Transverse colon (tissue), 4 donors: Measurements from ENCODE around the gene E4F1. TPM values are rescaled to one million over a fixed set of nuclear protein-coding genes. Genes with fewer than 3 reads are reported as not detected.
A peak's percentile ranks its signal among the peaks of the same experiment; 100 is the strongest.

ENCODE experiments used
- DNase-seq: peaks from one replicate; pipeline ENCODE4 v3.0.0-alpha.2; 2019
- H3K27ac ChIP-seq, 4 donors: fragments of 200-600 bp; sonication (generic); 2 replicates each; pipeline ENCODE4 v1.5.1; 2016 to 2018; ENCODE audit warnings: inconsistent platforms in 4 of 4
- H3K27me3 ChIP-seq: fragments of 200-600 bp; sonication (generic); 2 replicates; pipeline ENCODE4 v1.5.1; 2017; ENCODE audit warnings: inconsistent platforms
- H3K36me3 ChIP-seq, 4 donors: fragments of 200-600 bp; sonication (generic); 2 replicates each; pipeline ENCODE4 v1.5.1; 2017 to 2019; ENCODE audit warnings: inconsistent platforms in 4 of 4
- H3K4me1 ChIP-seq, 4 donors: fragments of 200-600 bp; sonication (generic); 2 replicates each; pipeline ENCODE4 v1.5.1; 2017 to 2020; ENCODE audit warnings: inconsistent platforms in 4 of 4
- H3K4me3 ChIP-seq, 4 donors: fragments of 200-600 bp; sonication (generic); 1 replicate in 1 of 4; 2 replicates in 3 of 4; pipeline versions ENCODE4 v1.5.1 to v1.6.1; 2017 to 2019; ENCODE audit warnings: inconsistent platforms in 4 of 4
- H3K9me3 ChIP-seq, 2 donors: fragments of 200-600 bp; sonication (generic); 2 replicates each; pipeline ENCODE4 v1.5.1; 2017 to 2019; ENCODE audit warnings: inconsistent platforms in 2 of 2
- EP300 ChIP-seq: sonication (generic); formaldehyde crosslinking; IDR thresholded peaks from one replicate; pipeline ENCODE4 v1.6.1; 2017; ENCODE audit warnings: antibody characterized with exemption, low read depth
- POLR2A ChIP-seq: fragments of 450-650 bp; IDR thresholded peaks from one replicate; pipeline ENCODE4 v1.6.1; 2016; ENCODE audit warnings: antibody characterized with exemption, mild to moderate bottlenecking, moderate library complexity
- POLR2AphosphoS5 ChIP-seq, 3 donors: sonication (generic); formaldehyde crosslinking; IDR thresholded peaks; one replicate each; pipeline ENCODE4 v1.6.1; 2016; ENCODE audit warnings: antibody characterized with exemption in 3 of 3
- WGBS, 2 donors: methylation state at CpG; one replicate each; pipeline ENCODE4 v1.1.5; 2018; ENCODE audit warnings: low coverage in 1 of 2; 5-methylcytosine and 5-hydroxymethylcytosine counted together
- in situ Hi-C, 4 donors: fragments of 200-750 bp; cut with MboI; loops; one replicate each; pipeline versions ENCODE4 v1.15.0 to v1.15.1; 2017; ENCODE audit warnings: low sequenced_read_pairs in 3 of 4, low pct_ligation_motif_present in 1 of 4, low pct_unique_long_range_greater_than_20kb in 1 of 4
- intact Hi-C: fragments of 100-400 bp; cut with DNase I; formaldehyde crosslinking; loops from one replicate; pipeline ENCODE4 v1.15.1; 2023; ENCODE audit warnings: low total_unique reads
- total RNA-seq, 4 donors: library from RNA; depleted of rRNA; stranded (reverse); fragments of >200 nt; gene quantifications; one replicate each; pipeline ENCODE4 v1.1.0, GENCODE V29; 2016
- TF ChIP-seq, protein P1 (sequence below), 5 experiments: fragments of 200-600 bp in 3 of 5; fragments of 450-650 bp in 2 of 5; sonication (generic) in 3 of 5; IDR thresholded peaks; 1 replicate in 2 of 5; 2 replicates in 3 of 5; pipeline ENCODE4 v1.5.1; 2016 to 2017; ENCODE audit warnings: antibody characterized with exemption in 5 of 5, inconsistent platforms in 3 of 5, mild to moderate bottlenecking in 2 of 5, moderate library complexity in 1 of 5

Gene E4F1
- total RNA-seq, 4 donors from 2014 or later = 36.5 to 124 (median 53.6) TPM

DNA sequence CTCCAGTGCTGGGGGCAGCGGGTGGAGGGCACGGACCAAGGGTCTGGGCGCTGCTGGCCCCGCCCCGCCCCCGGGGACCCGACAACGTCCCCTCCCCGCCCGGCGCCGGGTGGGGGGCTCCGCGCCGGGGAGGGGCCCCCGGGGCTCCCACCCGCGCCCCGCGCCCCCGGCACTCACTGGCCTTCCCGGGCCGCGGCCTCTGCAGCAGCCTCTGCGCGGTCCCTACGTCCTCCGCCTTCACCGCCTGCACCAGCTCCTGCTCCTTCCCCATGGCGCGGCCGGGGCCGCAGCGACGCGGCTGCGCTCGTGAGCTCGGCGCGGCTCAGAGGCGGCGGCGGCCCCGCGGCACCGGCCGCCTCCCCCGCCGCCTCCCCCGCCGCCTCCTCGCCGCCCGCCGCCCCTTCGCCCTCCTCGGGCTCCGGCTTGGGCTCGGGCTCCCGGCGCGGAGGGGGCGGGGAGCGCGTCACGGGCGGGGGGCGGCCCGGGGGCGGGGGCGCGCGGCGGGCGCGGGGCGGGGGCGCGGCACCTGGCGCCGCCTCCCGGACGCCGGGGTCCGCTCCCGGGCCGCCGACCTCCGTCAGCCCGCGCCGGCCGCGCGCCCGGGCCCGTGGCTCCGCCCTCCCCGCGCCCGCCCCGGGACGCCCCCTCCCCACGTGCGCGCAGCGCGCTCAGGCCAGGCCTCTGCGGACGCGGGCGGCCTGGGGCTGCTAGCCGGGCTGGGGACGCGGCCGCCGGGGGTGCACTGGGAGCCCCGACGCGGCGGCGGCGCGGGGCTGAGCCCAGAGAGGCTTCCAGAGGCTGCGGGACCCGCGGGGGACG lies 27.0 kb upstream of the E4F1 start, which contains the start of gene CASKIN1:
TSS of gene CASKIN1 (minus strand) at position 444 of the 819 bp plus-strand sequence. CDS start at position 271, 173 bp downstream.
- no peak for DNase-seq
- intact Hi-C loops = no loop called here
- no peaks in the 10 kb centered on the region for H3K36me3 ChIP-seq
- peaks cover 10 to 18% (median 15%) of the 10 kb centered on the region in 4 donors for H3K4me1 ChIP-seq
- no peaks in the 10 kb centered on the region for H3K9me3 ChIP-seq
- no peak within 1 kb of the TSS for H3K27ac ChIP-seq
- H3K4me3 ChIP-seq = peak within 1 kb of the TSS in 3 of 4 donors; percentile 27 to 44 (median 42)
- TF ChIP-seq, protein P1, sequence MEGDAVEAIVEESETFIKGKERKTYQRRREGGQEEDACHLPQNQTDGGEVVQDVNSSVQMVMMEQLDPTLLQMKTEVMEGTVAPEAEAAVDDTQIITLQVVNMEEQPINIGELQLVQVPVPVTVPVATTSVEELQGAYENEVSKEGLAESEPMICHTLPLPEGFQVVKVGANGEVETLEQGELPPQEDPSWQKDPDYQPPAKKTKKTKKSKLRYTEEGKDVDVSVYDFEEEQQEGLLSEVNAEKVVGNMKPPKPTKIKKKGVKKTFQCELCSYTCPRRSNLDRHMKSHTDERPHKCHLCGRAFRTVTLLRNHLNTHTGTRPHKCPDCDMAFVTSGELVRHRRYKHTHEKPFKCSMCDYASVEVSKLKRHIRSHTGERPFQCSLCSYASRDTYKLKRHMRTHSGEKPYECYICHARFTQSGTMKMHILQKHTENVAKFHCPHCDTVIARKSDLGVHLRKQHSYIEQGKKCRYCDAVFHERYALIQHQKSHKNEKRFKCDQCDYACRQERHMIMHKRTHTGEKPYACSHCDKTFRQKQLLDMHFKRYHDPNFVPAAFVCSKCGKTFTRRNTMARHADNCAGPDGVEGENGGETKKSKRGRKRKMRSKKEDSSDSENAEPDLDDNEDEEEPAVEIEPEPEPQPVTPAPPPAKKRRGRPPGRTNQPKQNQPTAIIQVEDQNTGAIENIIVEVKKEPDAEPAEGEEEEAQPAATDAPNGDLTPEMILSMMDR (IDR thresholded peaks at IDR 0.05) = no peak
- no peak for TF ChIP-seq POLR2AphosphoS5 (IDR thresholded peaks at IDR 0.05)
- no peak for TF ChIP-seq EP300
- TF ChIP-seq POLR2A = no peak
- in situ Hi-C loops = loop anchor here in 1 of 4 donors (25.0 kb wide), 1 partner anchor 291 kb away; the partner anchor contains the start of gene TBC1D24
- 4% methylated on average over 33 of the region's 129 CpGs; no CpG with 5 or more reads in 1 of the 2 donors for WGBS, 2 donors
- H3K27me3 ChIP-seq = peaks cover 61% of the 10 kb centered on the region

DNA sequence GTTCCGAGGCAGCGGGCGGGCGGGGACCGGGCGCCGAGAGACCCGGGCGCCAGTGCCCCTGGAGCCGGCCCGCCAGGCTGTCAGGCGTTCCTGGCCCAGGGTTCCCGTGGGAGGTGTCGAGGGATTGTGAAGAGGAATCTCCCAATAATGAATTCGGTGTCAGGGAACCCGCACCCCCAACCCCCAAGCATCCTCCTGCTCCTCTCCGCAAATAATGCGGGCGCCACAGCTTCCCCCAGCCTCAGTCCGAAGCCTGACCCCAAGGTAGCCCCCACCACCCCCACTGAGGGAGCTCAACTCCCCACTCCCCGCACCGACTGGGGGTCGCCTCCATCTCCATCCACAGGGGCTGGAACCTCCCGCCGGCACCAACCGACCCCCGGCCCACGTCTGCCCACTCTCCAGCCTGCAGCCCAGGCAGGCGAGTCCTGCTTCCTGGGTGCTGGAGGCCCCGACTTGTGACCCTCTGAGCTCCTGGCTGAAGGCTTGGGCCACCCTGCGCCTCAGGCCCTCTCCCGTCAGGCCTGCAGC lies 26.3 kb upstream of the E4F1 start:
- 31% methylated on average over 26 of the region's 32 CpGs; no CpG with 5 or more reads in 1 of the 2 donors for WGBS, 2 donors
- peaks cover 61% of the 10 kb centered on the region for H3K27me3 ChIP-seq
- no peak overlapping the region for H3K4me3 ChIP-seq
- in situ Hi-C loops = loop anchor here in 1 of 4 donors (25.0 kb wide), 1 partner anchor 290 kb away; the partner anchor contains the start of gene TBC1D24
- TF ChIP-seq EP300 (no peak), POLR2A (no peak), POLR2AphosphoS5 (IDR thresholded peaks at IDR 0.05) (no peak)
- TF ChIP-seq, protein P1 (IDR thresholded peaks at IDR 0.05) = no peak
- peaks cover 10 to 18% (median 15%) of the 10 kb centered on the region in 4 donors for H3K4me1 ChIP-seq
- no peak overlapping the region for H3K27ac ChIP-seq
- DNase-seq = no peak
- H3K9me3 ChIP-seq = no peaks in the 10 kb centered on the region
- intact Hi-C loops = no loop called here
- no peaks in the 10 kb centered on the region for H3K36me3 ChIP-seq

DNA sequence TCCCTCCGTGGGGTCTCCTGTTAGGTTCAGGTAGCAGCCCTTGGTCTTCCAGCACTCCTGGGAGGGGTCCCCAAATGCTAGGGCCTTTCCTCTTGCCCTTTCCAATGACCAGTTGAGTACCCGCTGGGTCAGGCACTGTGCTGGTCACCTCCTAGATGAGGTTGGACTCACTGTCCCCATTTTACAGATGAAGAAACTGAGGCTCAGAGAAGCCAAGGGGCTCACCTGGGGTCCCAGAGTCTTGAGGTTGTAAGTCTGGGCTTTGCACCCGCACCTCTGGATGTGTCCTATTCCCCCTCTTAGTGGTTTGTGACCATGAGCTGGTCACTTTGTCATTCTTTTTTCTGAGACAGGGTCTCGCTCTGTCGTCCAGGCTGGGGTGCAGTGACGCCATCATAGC lies 25.6 kb upstream of the E4F1 start:
- H3K27me3 ChIP-seq = peaks cover 61% of the 10 kb centered on the region
- peaks cover 10 to 18% (median 15%) of the 10 kb centered on the region in 4 donors for H3K4me1 ChIP-seq
- no peaks in the 10 kb centered on the region for H3K36me3 ChIP-seq
- TF ChIP-seq POLR2A (no peak), EP300 (no peak), POLR2AphosphoS5 (IDR thresholded peaks at IDR 0.05) (no peak)
- TF ChIP-seq, protein P1 (IDR thresholded peaks at IDR 0.05) = no peak
- 78% methylated on average over 6 of the region's 6 CpGs; no CpG with 5 or more reads in 1 of the 2 donors for WGBS, 2 donors
- no peak overlapping the region for H3K27ac ChIP-seq
- no peaks in the 10 kb centered on the region for H3K9me3 ChIP-seq
- H3K4me3 ChIP-seq = no peak overlapping the region
- no peak for DNase-seq
- in situ Hi-C loops (loop anchor here in 1 of 4 donors (25.0 kb wide), 1 partner anchor 290 kb away; the partner anchor contains the start of gene TBC1D24), intact Hi-C loops (no loop called here)

DNA sequence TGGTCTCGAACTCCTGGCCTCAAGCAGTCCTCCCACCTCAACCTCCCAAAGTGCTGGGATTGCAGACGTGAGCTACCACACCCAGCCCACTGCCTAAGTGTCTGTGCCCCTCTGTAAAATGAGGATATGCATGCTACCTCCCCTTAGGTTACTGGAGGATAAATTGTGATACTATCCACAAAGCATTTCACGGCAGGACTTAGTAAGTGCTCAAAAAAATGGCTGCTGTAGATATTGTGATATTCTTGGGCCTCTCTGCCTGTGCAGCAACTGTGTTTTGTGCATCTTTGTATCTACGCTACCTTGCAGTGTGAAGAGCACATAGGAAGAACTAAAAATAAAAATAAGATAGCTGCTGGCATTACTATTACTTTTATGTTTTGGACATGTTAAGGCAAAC lies 25.1 kb upstream of the E4F1 start:
- no peak for DNase-seq
- intact Hi-C loops = no loop called here
- Histone ChIP-seq H3K27ac (no peak overlapping the region), H3K27me3 (peaks cover 60% of the 10 kb centered on the region), H3K36me3 (no peaks in the 10 kb centered on the region), H3K9me3 (no peaks in the 10 kb centered on the region), H3K4me3 (no peak overlapping the region), H3K4me1 (peaks cover 10 to 18% (median 15%) of the 10 kb centered on the region in 4 donors)
- in situ Hi-C loops = loop anchor here in 1 of 4 donors (25.0 kb wide), 1 partner anchor 289 kb away; the partner anchor contains the start of gene TBC1D24
- WGBS, 2 donors = 40 to 56% methylated on average over 1 to 4 of the region's 4 CpGs
- no peak for TF ChIP-seq POLR2AphosphoS5 (IDR thresholded peaks at IDR 0.05)
- TF ChIP-seq, protein P1 (IDR thresholded peaks at IDR 0.05) = no peak
- TF ChIP-seq EP300 = no peak
- TF ChIP-seq POLR2A = no peak
